ENCODE results near the gene PIBF1. TPM values are rescaled to one million over a fixed set of nuclear protein-coding genes. Genes with fewer than 3 reads are reported as not detected.

Gene PIBF1
- total and polyA plus RNA-seq, 4 donors: 3.1 to 18.3 (median 6.5) TPM

DNA sequence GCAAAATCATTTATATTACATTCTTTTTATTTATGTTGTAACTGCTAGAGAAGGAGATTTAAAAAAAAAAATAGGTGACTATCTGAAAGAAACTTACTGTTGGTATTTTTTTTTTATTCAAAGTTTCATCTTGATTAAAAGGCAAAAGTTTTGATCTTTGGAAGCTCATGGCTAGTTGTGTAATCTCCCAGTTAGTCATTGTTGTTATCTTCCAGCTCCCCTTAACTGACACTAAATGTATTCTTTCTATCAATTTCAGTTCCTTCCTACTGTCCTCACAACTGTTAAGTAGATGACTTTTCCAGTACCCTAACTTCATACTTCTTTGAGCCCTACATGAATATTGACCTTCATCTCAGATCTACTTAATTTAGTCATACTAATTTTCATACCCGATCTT, 71.1 kb downstream of the PIBF1 start:
- Histone ChIP-seq H3K4me1 (ENCODE audit: control insufficient read depth in 4 of 4, insufficient read depth in 4 of 4, low read length in 3 of 4) (peaks cover 0 to 9% (median 3%) of the 10 kb centered on the region in 4 donors), H3K27ac (ENCODE audit: low read depth in 1 of 2, low read length in 2 of 2) (no peak overlapping the region), H3K9me3 (ENCODE audit: control insufficient read depth in 4 of 4, low read length in 3 of 4) (peaks cover 0 to 1% (median 0%) of the 10 kb centered on the region in 4 donors), H3K9ac (ENCODE audit: low read depth in 1 of 2, low read length in 2 of 2) (no peak overlapping the region), H3K36me3 (ENCODE audit: control insufficient read depth in 4 of 4, insufficient read depth in 3 of 4, low read depth in 1 of 4, low read length in 3 of 4) (peaks cover 0 to 6% (median 2%) of the 10 kb centered on the region in 4 donors), H3K27me3 (ENCODE audit: control insufficient read depth in 4 of 4, insufficient read depth in 4 of 4, low read length in 3 of 4) (no peaks in the 10 kb centered on the region), H3K4me3 (ENCODE audit: low read depth in 1 of 3, low read length in 3 of 3) (no peak overlapping the region)
- DNase-seq (ENCODE audit: low spot score): no peak
- WGBS: 99% methylated on average over 1 of the region's 1 CpG
- TF ChIP-seq YY1 (IDR thresholded peaks at IDR 0.05): no peak
- no peak for TF ChIP-seq GABPA (IDR thresholded peaks at IDR 0.05 in 1 of 2, conservative IDR thresholded peaks at IDR 0.05 in 1 of 2)
- TF ChIP-seq HNF4A (conservative IDR thresholded peaks at IDR 0.05): peak in 1 of 2 donors; percentile 7
- TF ChIP-seq ZBTB33 (IDR thresholded peaks at IDR 0.05): no peak
- TF ChIP-seq TAF1 (conservative IDR thresholded peaks at IDR 0.05): no peak
- TF ChIP-seq NR2F2 (IDR thresholded peaks at IDR 0.05): no peak

DNA sequence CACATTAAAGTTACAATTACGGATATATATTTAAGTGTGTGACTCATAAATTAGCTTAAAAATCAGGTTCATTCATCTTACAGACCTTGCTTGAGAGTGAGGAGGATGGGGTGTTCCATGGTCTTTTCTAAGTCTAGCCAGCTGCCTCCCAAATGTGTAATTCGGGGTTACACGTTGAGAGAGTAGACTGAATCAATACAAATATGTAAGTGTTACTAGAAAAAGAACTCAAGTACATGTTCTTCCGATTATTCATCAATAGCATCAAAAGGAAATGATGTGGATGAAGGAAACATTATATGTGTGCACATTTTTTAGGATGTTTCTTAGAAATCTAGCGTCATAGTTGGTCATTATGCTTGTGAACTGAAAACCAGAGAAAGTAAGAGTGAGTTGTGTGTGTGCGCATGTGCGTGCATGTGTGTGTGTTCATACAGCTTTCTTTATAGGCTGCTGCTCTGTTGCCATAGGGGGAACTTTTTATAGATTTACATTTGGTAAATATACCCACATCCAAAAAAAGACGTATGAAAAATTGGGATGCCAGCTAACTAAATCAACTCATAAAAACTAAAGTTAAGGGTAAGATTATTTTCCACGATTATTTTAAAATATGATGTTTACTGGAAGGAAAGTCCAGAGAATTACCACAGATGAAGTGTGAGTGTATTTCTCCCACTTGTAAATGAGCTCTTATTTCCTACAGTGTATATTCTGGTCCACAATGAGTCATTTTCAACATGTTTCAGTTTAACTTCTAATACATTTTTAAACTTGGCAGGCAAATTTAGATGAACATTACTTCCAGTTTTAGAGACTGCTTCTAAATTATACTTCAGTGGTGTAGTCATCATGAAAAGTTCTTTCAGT, 82.4 kb downstream of the PIBF1 start:
- Histone ChIP-seq H3K9me3 (ENCODE audit: control insufficient read depth in 4 of 4, low read length in 3 of 4) (no peaks in the 10 kb centered on the region), H3K27me3 (ENCODE audit: control insufficient read depth in 4 of 4, insufficient read depth in 4 of 4, low read length in 3 of 4) (no peaks in the 10 kb centered on the region), H3K4me3 (ENCODE audit: low read depth in 1 of 3, low read length in 3 of 3) (no peak overlapping the region), H3K9ac (ENCODE audit: low read depth in 1 of 2, low read length in 2 of 2) (no peak overlapping the region), H3K27ac (ENCODE audit: low read depth in 1 of 2, low read length in 2 of 2) (no peak overlapping the region), H3K36me3 (ENCODE audit: control insufficient read depth in 4 of 4, insufficient read depth in 3 of 4, low read depth in 1 of 4, low read length in 3 of 4) (peaks cover 0 to 2% (median 1%) of the 10 kb centered on the region in 4 donors), H3K4me1 (ENCODE audit: control insufficient read depth in 4 of 4, insufficient read depth in 4 of 4, low read length in 3 of 4) (no peaks in the 10 kb centered on the region)
- DNase-seq (ENCODE audit: low spot score): no peak
- TF ChIP-seq HNF4A (conservative IDR thresholded peaks at IDR 0.05): no peak
- no peak for TF ChIP-seq HNF4G (IDR thresholded peaks at IDR 0.05)
- no peak for TF ChIP-seq SP1 (IDR thresholded peaks at IDR 0.05)
- TF ChIP-seq REST (IDR thresholded peaks at IDR 0.05): no peak
- TF ChIP-seq, protein P1, sequence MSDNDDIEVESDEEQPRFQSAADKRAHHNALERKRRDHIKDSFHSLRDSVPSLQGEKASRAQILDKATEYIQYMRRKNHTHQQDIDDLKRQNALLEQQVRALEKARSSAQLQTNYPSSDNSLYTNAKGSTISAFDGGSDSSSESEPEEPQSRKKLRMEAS (IDR thresholded peaks at IDR 0.05): no peak
- no peak for TF ChIP-seq JUND (IDR thresholded peaks at IDR 0.05)
- TF ChIP-seq YY1 (IDR thresholded peaks at IDR 0.05): no peak
- TF ChIP-seq FOXA1 (IDR thresholded peaks at IDR 0.05): no peak
- no peak for TF ChIP-seq EGR1 (IDR thresholded peaks at IDR 0.05; ENCODE audit: low read depth in 2 of 2)
- WGBS: 91% methylated on average over 9 of the region's 9 CpGs
